GM12865 (cell line): ENCODE results near the gene ARHGAP5.
"Not testable (repeated sequence)": the region's sequence is repeated elsewhere in the genome, so short reads cannot be mapped to it uniquely, and the experiment has no call there.

ENCODE experiments used
- DNase-seq: peaks from one replicate; pipeline ENCODE4 v3.0.0; 2010; ENCODE audit warnings: low read depth
- H3K4me3 ChIP-seq: 2 replicates; pipeline ENCODE4 v1.5.1; 2011; ENCODE audit warnings: mild to moderate bottlenecking, low read depth, low read length, control low read depth
- CTCF ChIP-seq: IDR thresholded peaks from 2 replicates; pipeline ENCODE4 v1.5.1; 2011; ENCODE audit warnings: low read length, control low read depth, low read depth, inconsistent platforms; ENCODE audit not compliant: insufficient read depth; ENCODE audit errors: missing control alignments

Gene ARHGAP5

GRCh38 chr14:32129124-32129523 lies 52.0 kb downstream of the ARHGAP5 start:
- TF ChIP-seq CTCF: no peak
- DNase-seq: no peak
- no peak overlapping the region for H3K4me3 ChIP-seq

GRCh38 chr14:32131689-32132088 lies 54.6 kb downstream of the ARHGAP5 start:
- not testable (repeated sequence) for H3K4me3 ChIP-seq

GRCh38 chr14:32134448-32135097 lies 57.5 kb downstream of the ARHGAP5 start:
- DNase-seq: no peak
- TF ChIP-seq CTCF: no peak
- no peak overlapping the region for H3K4me3 ChIP-seq

More at GRCh38 chr14:32131689-32132088, 54.6 kb downstream of the ARHGAP5 start:
- not testable (repeated sequence) for DNase-seq

- no peak for TF ChIP-seq CTCF
- H3K4me3 ChIP-seq: no peak overlapping the region
- no peak for DNase-seq
Measured at GRCh38 chr14:32136027-32136825, 59.1 kb downstream of the ARHGAP5 start.

- H3K4me3 ChIP-seq: no peak overlapping the region
- DNase-seq: no peak
- TF ChIP-seq CTCF: no peak
Measured at GRCh38 chr14:32137313-32137712, 60.2 kb downstream of the ARHGAP5 start.

- no peak for DNase-seq
- TF ChIP-seq CTCF: no peak
- H3K4me3 ChIP-seq: no peak overlapping the region
Measured at GRCh38 chr14:32137892-32138291, 60.8 kb downstream of the ARHGAP5 start.

GRCh38 chr14:32142341-32142740 lies 65.2 kb downstream of the ARHGAP5 start:
- no peak for TF ChIP-seq CTCF
- H3K4me3 ChIP-seq: no peak overlapping the region
- DNase-seq: no peak
